HEK293 (cell line): ENCODE measurements around the gene FBXO36.
"Not testable (repeated sequence)": the region's sequence is repeated elsewhere in the genome, so short reads cannot be mapped to it uniquely, and the experiment has no call there.

ENCODE experiments used
- CTCF ChIA-PET: fragments of 350-600 bp; formaldehyde crosslinking; extraction: SDS; loops from one replicate; lab custom pipeline; 2021; ENCODE audit warnings: antibody characterized with exemption; lab: Yijun Ruan, JAX
- POLR2A ChIA-PET: fragments of 300-600 bp; formaldehyde crosslinking; extraction: SDS; loops from one replicate; lab custom pipeline; 2020; ENCODE audit warnings: antibody characterized with exemption, inconsistent platforms; lab: Yijun Ruan, JAX
- H3K27ac ChIP-seq: fragments of 200-500 bp; sonication (Bioruptor generic); 2 replicates; pipeline ENCODE4 v1.5.1; 2014; ENCODE audit warnings: low read depth, low read length, control low read depth, inconsistent platforms; ENCODE audit errors: extremely low read depth
- H3K36me3 ChIP-seq, 2 experiments: fragments of 200-500 bp in 1 of 2; sonication (Bioruptor generic) in 1 of 2; 1 replicate in 1 of 2; 2 replicates in 1 of 2; pipeline ENCODE4 v1.5.1; 2014 to 2017; ENCODE audit warnings: inconsistent platforms in 2 of 2, low read length in 2 of 2; ENCODE audit not compliant: control insufficient read depth in 2 of 2, insufficient read depth in 1 of 2
- H3K4me1 ChIP-seq: fragments of 200-500 bp; sonication (Bioruptor generic); 2 replicates; pipeline ENCODE4 v1.5.1; 2014; ENCODE audit warnings: mild to moderate bottlenecking, low read length, inconsistent platforms; ENCODE audit not compliant: control insufficient read depth, insufficient read depth
- H3K4me3 ChIP-seq: 2 replicates; pipeline ENCODE4 v1.5.1; 2011; ENCODE audit warnings: low read depth, mild to moderate bottlenecking, control low read depth, low read length, moderate library complexity
- H3K9me3 ChIP-seq: fragments of 200-500 bp; sonication (Bioruptor generic); 2 replicates; pipeline ENCODE4 v1.5.1; 2014; ENCODE audit warnings: low read depth, low read length, inconsistent platforms; ENCODE audit not compliant: control insufficient read depth, insufficient read depth
- GLIS1 ChIP-seq: fragments of 450-650 bp; formaldehyde crosslinking; IDR thresholded peaks from 2 replicates; pipeline ENCODE4 v1.5.1; 2016; ENCODE audit warnings: missing biosample characterization, missing genetic modification characterization
- HOXD13 ChIP-seq: sonication (generic); formaldehyde crosslinking; IDR thresholded peaks from 2 replicates; pipeline ENCODE4 v1.8.0; 2022; ENCODE audit warnings: missing genetic modification reagents, borderline replicate concordance
- KLF10 ChIP-seq: fragments of 450-650 bp; IDR thresholded peaks from 2 replicates; pipeline ENCODE4 v1.5.1; 2018; ENCODE audit warnings: missing biosample characterization, mild to moderate bottlenecking, missing genetic modification characterization
- KLF17 ChIP-seq: fragments of 450-650 bp; formaldehyde crosslinking; IDR thresholded peaks from 2 replicates; pipeline ENCODE4 v1.5.1; 2016; ENCODE audit warnings: missing biosample characterization, missing genetic modification characterization
- KLF7 ChIP-seq: fragments of 450-650 bp; formaldehyde crosslinking; IDR thresholded peaks from 2 replicates; pipeline ENCODE4 v1.5.1; 2016; ENCODE audit warnings: missing biosample characterization, missing genetic modification characterization, borderline replicate concordance
- PRDM6 ChIP-seq: fragments of 450-650 bp; formaldehyde crosslinking; IDR thresholded peaks from 2 replicates; pipeline ENCODE4 v1.5.1; 2017; ENCODE audit warnings: missing biosample characterization, missing genetic modification characterization
- SP7 ChIP-seq: fragments of 450-650 bp; formaldehyde crosslinking; IDR thresholded peaks from 2 replicates; pipeline ENCODE4 v1.5.1; 2016; ENCODE audit warnings: missing biosample characterization, missing genetic modification characterization
- YY2 ChIP-seq: fragments of 450-650 bp; formaldehyde crosslinking; IDR thresholded peaks from 2 replicates; pipeline ENCODE4 v1.5.1; 2016; ENCODE audit warnings: missing biosample characterization, missing genetic modification characterization
- ZBTB17 ChIP-seq: fragments of 450-650 bp; formaldehyde crosslinking; IDR thresholded peaks from 2 replicates; pipeline ENCODE4 v1.5.1; 2016; ENCODE audit warnings: missing biosample characterization, missing genetic modification characterization
- ZNF19 ChIP-seq: fragments of 450-650 bp; formaldehyde crosslinking; IDR thresholded peaks from 2 replicates; pipeline ENCODE4; 2016; ENCODE audit warnings: missing biosample characterization, missing genetic modification characterization, low read depth
- ZNF23 ChIP-seq: fragments of 450-650 bp; formaldehyde crosslinking; IDR thresholded peaks from 2 replicates; pipeline ENCODE4 v1.5.1; 2016; ENCODE audit warnings: missing biosample characterization, missing genetic modification characterization, borderline replicate concordance
- ZNF354C ChIP-seq: fragments of 450-650 bp; formaldehyde crosslinking; IDR thresholded peaks from 2 replicates; pipeline ENCODE4 v1.5.1; 2016; ENCODE audit warnings: missing biosample characterization, missing genetic modification characterization, low read depth, borderline replicate concordance
- ZNF398 ChIP-seq: fragments of 450-650 bp; formaldehyde crosslinking; IDR thresholded peaks from 2 replicates; pipeline ENCODE4 v1.5.1; 2017; ENCODE audit warnings: missing biosample characterization, missing genetic modification characterization
- ZNF433 ChIP-seq: fragments of 450-650 bp; formaldehyde crosslinking; IDR thresholded peaks from 2 replicates; pipeline ENCODE4 v1.5.1; 2016; ENCODE audit warnings: missing biosample characterization, missing genetic modification characterization, low read depth
- ZNF514 ChIP-seq: fragments of 450-650 bp; formaldehyde crosslinking; IDR thresholded peaks from 2 replicates; pipeline ENCODE4 v1.5.1; 2016; ENCODE audit warnings: missing biosample characterization, missing genetic modification characterization
- ZNF585B ChIP-seq: fragments of 450-650 bp; formaldehyde crosslinking; IDR thresholded peaks from 2 replicates; pipeline ENCODE4 v1.5.1; 2016; ENCODE audit warnings: missing biosample characterization, missing genetic modification characterization
- ZNF629 ChIP-seq: fragments of 450-650 bp; formaldehyde crosslinking; IDR thresholded peaks from 2 replicates; pipeline ENCODE4 v1.5.1; 2017; ENCODE audit warnings: missing biosample characterization, missing genetic modification characterization
- ZNF692 ChIP-seq: fragments of 450-650 bp; formaldehyde crosslinking; IDR thresholded peaks from 2 replicates; pipeline ENCODE4 v1.5.1; 2016; ENCODE audit warnings: missing biosample characterization, missing genetic modification characterization
- ZNF843 ChIP-seq: fragments of 450-650 bp; formaldehyde crosslinking; IDR thresholded peaks from 2 replicates; pipeline ENCODE4 v1.5.1; 2016; ENCODE audit warnings: missing biosample characterization, missing genetic modification characterization
- TF ChIP-seq, protein P1 (sequence below): sonication (generic); formaldehyde crosslinking; IDR thresholded peaks from 2 replicates; pipeline ENCODE4 v1.8.1; 2022; ENCODE audit warnings: mild to moderate bottlenecking, moderate library complexity, missing genetic modification reagents
- TF ChIP-seq, protein P2 (sequence below): fragments of 450-650 bp; formaldehyde crosslinking; IDR thresholded peaks from 2 replicates; pipeline ENCODE4 v1.5.1; 2016; ENCODE audit warnings: missing biosample characterization, missing genetic modification characterization
- TF ChIP-seq, protein P3 (sequence below): fragments of 450-650 bp; formaldehyde crosslinking; IDR thresholded peaks from 2 replicates; pipeline ENCODE4 v1.5.1; 2016; ENCODE audit warnings: missing biosample characterization, missing genetic modification characterization

The FBXO36 gene

GRCh38 chr2:229900012-229900411 is 22.3 kb upstream of the FBXO36 start:
- CTCF ChIA-PET: no interaction called here
- H3K36me3 ChIP-seq: peaks cover 4 to 8% of the 10 kb centered on the region in 2 experiments; a peak in 2 of 3 replicates
- TF ChIP-seq ZNF585B: no peak
- no peak for TF ChIP-seq HOXD13 (CRISPR knock-in tag)
- TF ChIP-seq, protein P1, sequence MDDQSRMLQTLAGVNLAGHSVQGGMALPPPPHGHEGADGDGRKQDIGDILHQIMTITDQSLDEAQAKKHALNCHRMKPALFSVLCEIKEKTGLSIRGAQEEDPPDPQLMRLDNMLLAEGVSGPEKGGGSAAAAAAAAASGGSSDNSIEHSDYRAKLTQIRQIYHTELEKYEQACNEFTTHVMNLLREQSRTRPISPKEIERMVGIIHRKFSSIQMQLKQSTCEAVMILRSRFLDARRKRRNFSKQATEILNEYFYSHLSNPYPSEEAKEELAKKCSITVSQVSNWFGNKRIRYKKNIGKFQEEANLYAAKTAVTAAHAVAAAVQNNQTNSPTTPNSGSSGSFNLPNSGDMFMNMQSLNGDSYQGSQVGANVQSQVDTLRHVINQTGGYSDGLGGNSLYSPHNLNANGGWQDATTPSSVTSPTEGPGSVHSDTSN (CRISPR knock-in tag): no peak
- TF ChIP-seq ZNF514 (tag by site-specific recombination): no peak
- no peak for TF ChIP-seq ZNF19
- no peak for TF ChIP-seq KLF7
- TF ChIP-seq ZNF398 (tag by site-specific recombination): no peak
- TF ChIP-seq ZNF629 (tag by site-specific recombination): no peak
- TF ChIP-seq ZNF23: no peak
- TF ChIP-seq, protein P2, sequence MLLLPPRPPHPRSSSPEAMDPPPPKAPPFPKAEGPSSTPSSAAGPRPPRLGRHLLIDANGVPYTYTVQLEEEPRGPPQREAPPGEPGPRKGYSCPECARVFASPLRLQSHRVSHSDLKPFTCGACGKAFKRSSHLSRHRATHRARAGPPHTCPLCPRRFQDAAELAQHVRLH (tag by site-specific recombination): no peak
- no peak for TF ChIP-seq ZNF433 (tag by site-specific recombination)
- TF ChIP-seq YY2 (tag by site-specific recombination): no peak
- TF ChIP-seq ZNF354C (tag by site-specific recombination): no peak
- TF ChIP-seq, all 188 proteins: peak for 0
- H3K4me1 ChIP-seq: peaks cover 2% of the 10 kb centered on the region; the same call in 1 of the 2 replicates
- no peak overlapping the region for H3K27ac ChIP-seq
- POLR2A ChIA-PET: no interaction called here
- H3K4me3 ChIP-seq: no peak overlapping the region
- H3K9me3 ChIP-seq: no peaks in the 10 kb centered on the region

DNA sequence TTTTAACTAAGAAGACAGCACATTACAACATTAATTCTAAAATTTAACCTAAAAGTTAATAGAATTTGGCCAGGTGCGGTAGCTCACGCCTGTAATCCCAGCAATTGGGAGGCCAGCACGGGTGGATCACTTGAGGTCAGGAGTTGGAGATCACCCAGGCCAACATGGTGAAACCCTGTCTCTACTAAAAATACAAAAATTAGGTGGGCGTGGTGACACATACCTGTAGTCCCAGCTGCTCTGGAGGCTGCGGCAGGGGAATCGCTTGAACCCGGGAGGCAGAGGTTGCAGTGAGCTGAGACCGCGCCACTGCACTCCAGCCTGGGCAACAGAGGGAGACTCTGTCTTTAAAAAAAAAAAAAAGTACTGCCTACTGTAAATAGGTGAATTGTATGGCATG is 21.8 kb upstream of the FBXO36 start:
- H3K4me3 ChIP-seq, H3K36me3 ChIP-seq, H3K9me3 ChIP-seq, H3K27ac ChIP-seq, H3K4me1 ChIP-seq, POLR2A ChIA-PET: not testable (repeated sequence)
- CTCF ChIA-PET: interaction anchor here (0.6 to 0.9 kb wide), 4 partner anchors 18 to 166 kb away, joined by 3 to 5 read pairs (median 3); no protein-coding TSS in a partner anchor

DNA sequence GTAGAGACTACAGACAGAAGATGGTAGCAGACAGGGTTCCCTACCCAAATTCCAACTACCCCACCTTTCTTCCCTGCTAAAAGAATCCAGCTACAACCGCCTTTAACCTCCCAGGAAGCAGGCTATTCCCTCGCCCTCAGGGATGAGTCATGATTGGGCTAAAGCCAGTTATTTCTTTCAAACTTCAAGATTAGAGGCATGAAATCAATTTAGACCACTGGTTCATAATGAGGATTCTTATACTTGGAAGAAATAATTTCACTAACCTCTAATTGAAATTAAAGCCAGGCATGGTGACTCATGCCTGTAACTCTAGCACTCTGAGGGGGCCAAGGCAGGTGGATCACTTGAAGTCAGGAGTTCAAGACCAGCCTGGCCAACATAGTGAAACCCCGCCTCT is 20.5 kb upstream of the FBXO36 start:
- Histone ChIP-seq H3K4me3 (no peak overlapping the region), H3K9me3 (no peaks in the 10 kb centered on the region), H3K4me1 (peaks cover 2% of the 10 kb centered on the region; the same call in 1 of the 2 replicates), H3K36me3 (peaks cover 4 to 8% of the 10 kb centered on the region in 2 experiments; a peak in 2 of 3 replicates), H3K27ac (no peak overlapping the region)
- ChIA-PET CTCF (interaction anchor here (1.3 to 1.5 kb wide), 2 partner anchors 9 to 121 kb away, joined by 3 to 8 read pairs; no protein-coding TSS in a partner anchor), POLR2A (no interaction called here)
- peak; percentile 86 for TF ChIP-seq PRDM6 (tag by site-specific recombination)
- TF ChIP-seq ZNF692 (tag by site-specific recombination): 0 out of 2 replicates have a peak, but pooled peaks have one; percentile 23
- peak; percentile 36; the same call in 1 of the 2 replicates for TF ChIP-seq ZBTB17
- TF ChIP-seq, protein P3, sequence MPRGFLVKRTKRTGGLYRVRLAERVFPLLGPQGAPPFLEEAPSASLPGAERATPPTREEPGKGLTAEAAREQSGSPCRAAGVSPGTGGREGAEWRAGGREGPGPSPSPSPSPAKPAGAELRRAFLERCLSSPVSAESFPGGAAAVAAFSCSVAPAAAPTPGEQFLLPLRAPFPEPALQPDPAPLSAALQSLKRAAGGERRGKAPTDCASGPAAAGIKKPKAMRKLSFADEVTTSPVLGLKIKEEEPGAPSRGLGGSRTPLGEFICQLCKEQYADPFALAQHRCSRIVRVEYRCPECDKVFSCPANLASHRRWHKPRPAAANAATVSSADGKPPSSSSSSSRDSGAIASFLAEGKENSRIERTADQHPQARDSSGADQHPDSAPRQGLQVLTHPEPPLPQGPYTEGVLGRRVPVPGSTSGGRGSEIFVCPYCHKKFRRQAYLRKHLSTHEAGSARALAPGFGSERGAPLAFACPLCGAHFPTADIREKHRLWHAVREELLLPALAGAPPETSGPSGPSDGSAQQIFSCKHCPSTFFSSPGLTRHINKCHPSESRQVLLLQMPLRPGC (tag by site-specific recombination): peak; percentile 85; the same call in 1 of the 2 replicates
- TF ChIP-seq ZNF629 (tag by site-specific recombination): peak; percentile 51
- peak; percentile 30; the same call in 1 of the 2 replicates for TF ChIP-seq KLF17 (tag by site-specific recombination)
- peak; percentile 83 for TF ChIP-seq GLIS1 (tag by site-specific recombination)
- 0 out of 2 replicates have a peak, but pooled peaks have one; percentile 14 for TF ChIP-seq KLF10
- peak; percentile 87 for TF ChIP-seq SP7 (tag by site-specific recombination)
- TF ChIP-seq ZNF843 (tag by site-specific recombination): peak; percentile 60; the same call in 1 of the 2 replicates
